Measurements from ENCODE around the gene C15orf39. TPM values are rescaled to one million over a fixed set of nuclear protein-coding genes. Genes with fewer than 3 reads are reported as not detected.
"Not testable (repeated sequence)": the region's sequence is repeated elsewhere in the genome, so short reads cannot be mapped to it uniquely, and the experiment has no call there.

The C15orf39 gene
- total RNA-seq, 1 donor: 77.8 TPM

DNA sequence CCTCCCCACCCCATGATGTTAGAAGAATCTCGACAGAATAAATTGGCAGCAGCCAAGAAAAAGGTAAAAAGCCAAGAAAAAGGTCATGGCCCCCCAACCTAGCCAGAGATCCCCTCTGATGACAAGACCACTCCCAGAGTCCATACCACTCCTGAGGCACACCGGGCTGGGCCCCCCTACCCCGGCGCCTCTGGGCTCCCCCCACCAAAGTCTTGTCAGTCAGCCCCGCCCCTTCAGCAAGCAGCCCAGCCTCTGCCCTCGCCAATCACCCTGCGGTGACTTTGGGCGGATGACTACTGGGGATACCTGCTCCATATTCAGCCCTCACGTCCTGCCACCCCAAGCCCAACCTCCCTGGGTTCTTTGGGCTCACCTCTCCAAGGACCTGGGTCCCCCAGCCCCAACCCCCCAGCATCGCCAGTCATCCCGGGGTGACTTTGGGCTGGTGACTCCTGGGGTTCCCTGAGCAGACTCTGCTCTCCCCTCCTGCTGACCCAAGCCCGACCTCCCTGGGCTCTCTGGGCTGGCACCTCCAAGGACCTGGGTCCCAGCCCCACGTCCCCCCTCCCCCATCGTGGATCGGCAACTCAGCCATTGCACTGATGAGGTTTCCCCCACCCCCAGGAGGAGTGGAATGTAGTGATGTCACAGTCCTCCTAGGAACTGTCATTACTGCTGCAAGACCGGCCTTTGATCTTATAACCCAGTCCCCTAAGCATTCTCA lies 57.1 kb downstream of the C15orf39 start:
- not testable (repeated sequence) for DNase-seq (ENCODE audit: low read depth in 2 of 3, low spot score in 2 of 3)

DNA sequence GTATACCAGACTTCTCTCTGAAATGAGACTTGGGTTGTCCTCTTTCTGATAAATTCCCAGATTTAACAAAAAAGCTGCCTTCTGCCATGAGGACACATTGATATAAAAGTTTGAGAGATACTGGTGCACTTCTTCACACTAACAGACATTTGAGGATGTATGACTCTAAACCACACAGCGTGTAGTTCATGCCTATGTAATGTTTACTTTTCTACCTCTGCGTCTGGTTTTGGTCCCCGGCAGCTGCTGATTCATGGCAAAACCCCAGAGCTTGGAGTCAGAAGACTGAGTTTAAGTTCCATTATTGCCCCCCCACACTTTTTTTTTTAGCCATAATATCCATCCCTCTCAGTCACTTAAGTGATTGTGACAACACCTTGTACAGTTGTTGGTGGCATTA lies 58.2 kb downstream of the C15orf39 start:
- DNase-seq (ENCODE audit: low read depth in 2 of 3, low spot score in 2 of 3): not testable (repeated sequence)

Small RNA genes within 50 kb of the gene (small RNA-seq; reads per million reads assigned to genes)
- gene AC068338.1: not detected

Other genes starting within 250 kb of the C15orf39 start
- 3.2 TPM for gene RPP25, start 245.1 kb upstream of the C15orf39 start, total RNA-seq
- 4.8 TPM for gene SCAMP5, start 206.3 kb upstream of the C15orf39 start, total RNA-seq
- 36.9 TPM for gene PPCDC, start 178.3 kb upstream of the C15orf39 start, total RNA-seq
- gene GOLGA6C, start 56.5 kb downstream of the C15orf39 start, total RNA-seq: not detected
- under 0.01 TPM for gene GOLGA6D, start 81.0 kb downstream of the C15orf39 start, total RNA-seq
- gene COMMD4, start 134.2 kb downstream of the C15orf39 start, total RNA-seq: 81.3 TPM
- 6.7 TPM for gene NEIL1, start 145.2 kb downstream of the C15orf39 start, total RNA-seq
- gene MAN2C1, start 166.7 kb downstream of the C15orf39 start, total RNA-seq: 222 TPM
- gene SIN3A, start 249.8 kb downstream of the C15orf39 start, total RNA-seq: 71.4 TPM

Data from hematopoietic multipotent progenitor cell (in vitro differentiated cells).